Parathyroid adenoma (tissue), 2 donors: Measurements from ENCODE around the gene GAGE10.

Experiments used
- H2AFZ ChIP-seq: fragments of 300-600 bp; sonication (generic); one replicate; pipeline ENCODE4 v1.7.0; 2017; ENCODE audit warnings: antibody characterized with exemption, mild to moderate bottlenecking
- H3K27ac ChIP-seq: fragments of 300-600 bp; sonication (generic); one replicate; pipeline ENCODE4 v1.7.0; 2017
- H3K27me3 ChIP-seq: fragments of 300-600 bp; sonication (generic); one replicate; pipeline ENCODE4 v1.7.0; 2017; ENCODE audit warnings: low read length; ENCODE audit not compliant: control insufficient read depth, insufficient read depth
- H3K36me3 ChIP-seq: fragments of 300-600 bp; sonication (generic); one replicate; pipeline ENCODE4 v1.7.0; 2017; ENCODE audit warnings: low read length; ENCODE audit not compliant: control insufficient read depth, insufficient read depth
- H3K4me1 ChIP-seq: fragments of 300-600 bp; sonication (generic); one replicate; pipeline ENCODE4 v1.7.0; 2017; ENCODE audit warnings: control low read depth
- H3K4me2 ChIP-seq: fragments of 300-600 bp; sonication (generic); one replicate; pipeline ENCODE4 v1.7.0; 2017; ENCODE audit warnings: low read length
- H3K4me3 ChIP-seq: fragments of 300-600 bp; sonication (generic); one replicate; pipeline ENCODE4 v1.7.0; 2017; ENCODE audit warnings: low read depth, low read length
- H3K79me2 ChIP-seq: fragments of 300-600 bp; sonication (generic); one replicate; pipeline ENCODE4 v1.7.0; 2017; ENCODE audit warnings: control low read depth
- H3K9ac ChIP-seq: fragments of 300-600 bp; sonication (generic); one replicate; pipeline ENCODE4 v1.7.0; 2017; ENCODE audit warnings: mild to moderate bottlenecking
- H3K9me3 ChIP-seq: fragments of 300-600 bp; sonication (generic); one replicate; pipeline ENCODE4 v1.7.0; 2017; ENCODE audit warnings: low read length; ENCODE audit not compliant: control insufficient read depth
- TF ChIP-seq, protein P1 (sequence below): fragments of 300-600 bp; sonication (generic); IDR thresholded peaks from one replicate; pipeline ENCODE4 v1.7.0; 2017; ENCODE audit warnings: antibody characterized with exemption, mild to moderate bottlenecking
- donor health status: primary hyperparathyroidism.

GAGE10 gene, protein sequence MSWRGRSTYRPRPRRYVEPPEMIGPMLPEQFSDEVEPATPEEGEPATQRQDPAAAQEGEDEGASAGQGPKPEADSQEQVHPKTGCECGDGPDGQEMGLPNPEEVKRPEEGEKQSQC

DNA sequence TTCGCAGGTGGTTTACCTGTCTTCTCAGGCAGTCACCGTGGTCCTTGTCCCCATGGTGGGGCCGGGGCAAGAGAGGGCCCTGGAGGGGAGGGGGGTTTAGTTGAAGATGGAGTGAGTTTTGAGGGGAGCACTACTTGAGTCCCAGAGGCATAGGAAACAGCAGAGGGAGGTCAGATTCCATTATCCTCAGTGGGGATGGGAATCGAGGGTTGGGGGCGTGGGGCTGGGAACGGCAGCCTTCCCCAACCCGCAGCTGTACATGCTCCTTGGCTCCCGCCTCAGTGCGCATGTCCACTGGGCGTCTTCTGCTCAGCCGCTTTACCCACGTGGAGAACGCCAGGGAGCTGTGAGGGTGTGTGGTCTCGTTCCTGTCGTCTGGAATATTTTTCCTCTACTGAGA lies at the start of gene GAGE10:
TSS of gene GAGE10 (plus strand) at position 301 of the 400 bp plus-strand sequence. CDS start 1,214 bp downstream, outside the sequence.
- Histone ChIP-seq H3K4me3 (no peak within 1 kb of the TSS), H3K27ac (no peak within 1 kb of the TSS), H3K4me1 (no peaks in the 10 kb centered on the region), H3K9ac (no peak within 1 kb of the TSS), H3K4me2 (no peak within 1 kb of the TSS), H3K36me3 (no peaks in the 10 kb centered on the region), H2AFZ (no peak within 1 kb of the TSS), H3K9me3 (no peaks in the 10 kb centered on the region), H3K27me3 (no peaks in the 10 kb centered on the region), H3K79me2 (no peaks in the 10 kb centered on the region)
- TF ChIP-seq, protein P1, sequence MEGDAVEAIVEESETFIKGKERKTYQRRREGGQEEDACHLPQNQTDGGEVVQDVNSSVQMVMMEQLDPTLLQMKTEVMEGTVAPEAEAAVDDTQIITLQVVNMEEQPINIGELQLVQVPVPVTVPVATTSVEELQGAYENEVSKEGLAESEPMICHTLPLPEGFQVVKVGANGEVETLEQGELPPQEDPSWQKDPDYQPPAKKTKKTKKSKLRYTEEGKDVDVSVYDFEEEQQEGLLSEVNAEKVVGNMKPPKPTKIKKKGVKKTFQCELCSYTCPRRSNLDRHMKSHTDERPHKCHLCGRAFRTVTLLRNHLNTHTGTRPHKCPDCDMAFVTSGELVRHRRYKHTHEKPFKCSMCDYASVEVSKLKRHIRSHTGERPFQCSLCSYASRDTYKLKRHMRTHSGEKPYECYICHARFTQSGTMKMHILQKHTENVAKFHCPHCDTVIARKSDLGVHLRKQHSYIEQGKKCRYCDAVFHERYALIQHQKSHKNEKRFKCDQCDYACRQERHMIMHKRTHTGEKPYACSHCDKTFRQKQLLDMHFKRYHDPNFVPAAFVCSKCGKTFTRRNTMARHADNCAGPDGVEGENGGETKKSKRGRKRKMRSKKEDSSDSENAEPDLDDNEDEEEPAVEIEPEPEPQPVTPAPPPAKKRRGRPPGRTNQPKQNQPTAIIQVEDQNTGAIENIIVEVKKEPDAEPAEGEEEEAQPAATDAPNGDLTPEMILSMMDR, result no peak

DNA sequence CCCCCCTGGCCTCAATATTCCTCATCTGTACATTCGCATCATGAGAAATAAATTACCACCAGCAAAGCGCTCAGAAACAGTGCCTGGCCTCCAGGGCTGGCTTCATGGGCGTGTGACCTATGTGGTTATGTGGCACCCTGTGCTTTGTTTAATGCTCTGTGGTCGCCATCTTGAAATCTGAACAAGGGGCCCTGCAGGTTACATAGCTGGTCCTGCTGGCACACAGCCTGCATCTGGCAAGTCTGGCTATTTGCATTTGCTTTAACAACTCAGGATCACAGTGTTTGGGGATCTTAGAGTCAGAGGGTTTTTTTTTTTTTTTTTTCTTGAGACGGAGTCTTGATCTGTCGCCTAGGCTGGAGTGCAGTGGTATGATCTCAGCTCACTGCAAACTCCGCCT lies 48.8 kb upstream of the GAGE10 start:
- H3K9ac ChIP-seq, result no peak overlapping the region
- H3K9me3 ChIP-seq, result no peaks in the 10 kb centered on the region
- H3K4me3 ChIP-seq, result no peak overlapping the region
- TF ChIP-seq, protein P1, result no peak
- no peak overlapping the region for H3K4me2 ChIP-seq
- no peak overlapping the region for H2AFZ ChIP-seq
- H3K27ac ChIP-seq, result no peak overlapping the region
- no peaks in the 10 kb centered on the region for H3K27me3 ChIP-seq
- H3K79me2 ChIP-seq, result no peaks in the 10 kb centered on the region
- no peaks in the 10 kb centered on the region for H3K4me1 ChIP-seq
- H3K36me3 ChIP-seq, result no peaks in the 10 kb centered on the region

GRCh38 chrX:49256268-49256995 lies 47.0 kb upstream of the GAGE10 start:
- Histone ChIP-seq H3K9me3 (no peaks in the 10 kb centered on the region), H3K4me1 (no peaks in the 10 kb centered on the region), H3K4me3 (no peak overlapping the region), H3K27me3 (no peaks in the 10 kb centered on the region), H3K9ac (no peak overlapping the region), H3K4me2 (no peak overlapping the region), H3K36me3 (no peaks in the 10 kb centered on the region), H3K79me2 (no peaks in the 10 kb centered on the region), H3K27ac (no peak overlapping the region), H2AFZ (no peak overlapping the region)
- TF ChIP-seq, protein P1, result no peak

DNA sequence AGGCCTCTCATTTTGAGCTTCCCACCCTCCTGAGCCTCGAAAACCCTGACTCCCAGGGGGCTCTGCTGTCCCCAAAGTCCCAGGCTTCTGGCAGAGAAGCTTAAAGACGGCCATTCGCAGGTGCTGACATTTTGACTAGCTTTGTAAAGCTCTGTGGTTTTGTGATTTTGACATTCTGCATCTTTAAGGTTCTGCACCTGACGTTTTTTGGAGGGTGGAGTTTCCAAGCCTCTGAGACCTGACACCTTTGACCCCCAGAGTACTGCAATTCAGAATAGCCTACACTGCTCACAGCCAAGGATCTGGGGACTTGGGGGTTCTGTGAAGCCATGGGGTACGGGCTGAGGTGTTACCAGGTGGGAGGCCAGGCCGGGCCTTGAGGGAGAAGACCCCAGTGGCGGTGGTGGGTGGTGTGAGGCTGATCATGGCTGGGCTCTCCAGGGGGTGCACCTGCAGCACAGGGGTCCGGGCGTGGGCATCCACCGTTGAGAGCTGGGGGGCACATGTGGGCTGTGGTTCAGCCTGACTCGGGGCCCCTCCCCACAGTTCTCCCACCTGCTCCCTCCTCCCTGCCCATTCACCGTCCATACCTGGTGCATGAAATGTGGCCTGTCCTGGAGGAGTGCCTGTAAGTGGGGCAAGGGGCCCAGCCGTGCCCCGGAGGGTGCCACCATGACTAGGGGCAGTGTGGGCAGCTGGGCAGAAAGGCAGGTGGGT lies 46.2 kb upstream of the GAGE10 start:
- H3K27ac ChIP-seq, result no peak overlapping the region
- H3K79me2 ChIP-seq, result no peaks in the 10 kb centered on the region
- no peak overlapping the region for H3K4me2 ChIP-seq
- no peaks in the 10 kb centered on the region for H3K9me3 ChIP-seq
- no peaks in the 10 kb centered on the region for H3K27me3 ChIP-seq
- TF ChIP-seq, protein P1, result no peak
- H3K4me1 ChIP-seq, result no peaks in the 10 kb centered on the region
- H3K9ac ChIP-seq, result no peak overlapping the region
- no peak overlapping the region for H3K4me3 ChIP-seq
- H3K36me3 ChIP-seq, result no peaks in the 10 kb centered on the region
- no peak overlapping the region for H2AFZ ChIP-seq
